IPS-15b (cell line): Measurements from ENCODE around the gene PHKG2.

Source experiments
- H3K27me3 ChIP-seq: one replicate; pipeline ENCODE4 v1.6.1; 2013; ENCODE audit warnings: low read length; ENCODE audit not compliant: control insufficient read depth, insufficient read depth
- H3K36me3 ChIP-seq: one replicate; pipeline ENCODE4 v1.6.1; 2013; ENCODE audit warnings: low read length; ENCODE audit not compliant: control insufficient read depth, insufficient read depth
- H3K4me1 ChIP-seq: one replicate; pipeline ENCODE4 v1.6.1; 2013; ENCODE audit warnings: mild to moderate bottlenecking, low read length; ENCODE audit not compliant: control insufficient read depth, insufficient read depth
- H3K4me3 ChIP-seq: one replicate; pipeline ENCODE4 v1.5.1; 2013; ENCODE audit warnings: low read depth, low read length
- H3K9ac ChIP-seq: one replicate; pipeline ENCODE4 v1.6.1; 2013; ENCODE audit warnings: low read depth, mild to moderate bottlenecking, low read length
- H3K9me3 ChIP-seq: one replicate; pipeline ENCODE4 v1.6.1; 2013; ENCODE audit warnings: mild to moderate bottlenecking, low read length; ENCODE audit not compliant: control insufficient read depth, insufficient read depth

Gene PHKG2

DNA sequence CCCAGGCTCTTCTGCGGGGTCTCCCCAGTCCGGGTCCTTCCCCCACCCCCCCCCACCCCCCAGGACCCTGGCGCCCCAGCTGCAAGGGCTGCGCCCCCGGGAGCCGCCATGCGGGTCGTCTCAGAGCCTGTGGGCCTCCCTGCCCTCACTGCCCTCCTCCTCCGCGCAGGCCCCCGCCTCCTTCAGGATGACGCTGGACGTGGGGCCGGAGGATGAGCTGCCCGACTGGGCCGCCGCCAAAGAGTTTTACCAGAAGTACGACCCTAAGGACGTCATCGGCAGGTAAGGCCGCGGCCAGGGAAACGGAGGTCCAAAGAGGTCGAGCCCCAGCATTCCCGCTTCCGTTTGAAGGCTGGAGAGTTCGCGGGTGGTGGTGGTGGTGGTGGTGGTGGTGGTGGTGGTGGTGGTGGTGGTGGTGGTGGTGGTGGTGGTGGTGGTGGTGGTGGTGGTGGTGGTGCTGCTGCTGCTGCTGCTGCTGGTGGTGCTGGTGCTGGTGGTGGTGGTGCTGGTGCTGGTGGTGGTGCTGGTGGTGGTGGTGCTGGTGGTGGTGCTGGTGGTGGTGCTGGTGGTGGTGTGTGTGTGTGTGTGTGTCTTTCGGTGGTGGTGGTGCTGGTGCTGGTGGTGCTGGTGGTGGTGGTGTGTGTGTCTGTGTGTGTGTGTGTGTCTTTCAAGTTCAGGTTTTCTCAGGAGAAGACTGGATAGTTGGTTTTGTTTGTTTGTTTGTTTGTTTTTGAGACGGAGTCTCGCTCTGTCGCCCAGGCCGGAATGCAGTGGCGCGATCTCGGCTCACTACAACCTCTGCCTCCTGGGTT lies 615 bp downstream of the PHKG2 start:
- Histone ChIP-seq H3K9me3 (no peaks in the 10 kb centered on the region), H3K9ac (no peak overlapping the region), H3K4me3 (peak overlapping the region; percentile 58), H3K4me1 (peaks cover 3% of the 10 kb centered on the region), H3K27me3 (no peaks in the 10 kb centered on the region), H3K36me3 (peaks cover 18% of the 10 kb centered on the region)

DNA sequence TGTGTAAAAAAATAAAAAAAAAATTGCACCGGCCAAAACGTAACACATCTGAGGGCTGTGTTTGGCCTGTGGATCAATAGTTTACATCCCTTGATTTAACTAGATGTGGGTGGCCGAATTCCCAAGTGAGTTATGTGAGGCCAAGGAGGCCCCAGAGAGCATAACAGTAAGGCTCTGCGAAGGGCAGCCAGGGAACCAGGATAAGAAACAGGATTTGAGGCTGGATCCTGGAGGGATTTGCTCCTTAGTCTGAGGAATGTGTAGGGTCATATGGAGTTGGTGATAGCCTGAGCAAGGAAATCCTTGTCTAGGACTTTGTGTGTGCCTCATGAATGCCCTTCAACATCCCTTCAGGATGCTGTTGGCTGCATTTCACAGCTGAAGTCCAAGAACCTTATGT lies 2.0 kb downstream of the PHKG2 start:
- Histone ChIP-seq H3K36me3 (peaks cover 17% of the 10 kb centered on the region), H3K4me3 (no peak overlapping the region), H3K9me3 (no peaks in the 10 kb centered on the region), H3K9ac (no peak overlapping the region), H3K27me3 (no peaks in the 10 kb centered on the region), H3K4me1 (peaks cover 3% of the 10 kb centered on the region)

DNA sequence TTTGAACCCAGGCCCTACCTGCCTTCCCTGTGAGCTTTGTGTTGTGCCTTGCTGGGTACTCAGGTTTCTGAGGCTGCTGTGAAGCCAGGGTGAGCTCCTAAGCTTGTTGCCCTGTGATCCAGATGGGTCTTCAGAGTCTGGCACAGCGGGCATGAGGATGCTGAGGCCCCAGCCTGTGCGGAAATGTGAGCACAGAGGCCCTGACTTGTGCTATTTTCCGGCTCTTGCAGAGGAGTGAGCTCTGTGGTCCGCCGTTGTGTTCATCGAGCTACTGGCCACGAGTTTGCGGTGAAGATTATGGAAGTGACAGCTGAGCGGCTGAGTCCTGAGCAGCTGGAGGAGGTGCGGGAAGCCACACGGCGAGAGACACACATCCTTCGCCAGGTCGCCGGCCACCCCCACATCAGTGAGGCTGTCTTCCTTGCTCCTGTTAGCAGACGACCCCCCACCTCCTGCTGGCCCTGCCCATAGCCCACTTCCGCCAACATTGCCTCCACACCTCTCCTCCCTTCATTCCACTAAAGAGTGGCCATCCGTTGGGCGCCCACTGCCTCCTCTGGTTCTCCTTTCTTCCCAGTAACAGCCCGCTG lies 2.7 kb downstream of the PHKG2 start:
- H3K4me1 ChIP-seq = peaks cover 3% of the 10 kb centered on the region
- no peaks in the 10 kb centered on the region for H3K27me3 ChIP-seq
- no peak overlapping the region for H3K4me3 ChIP-seq
- H3K9ac ChIP-seq = no peak overlapping the region
- H3K36me3 ChIP-seq = peaks cover 17% of the 10 kb centered on the region
- no peaks in the 10 kb centered on the region for H3K9me3 ChIP-seq

DNA sequence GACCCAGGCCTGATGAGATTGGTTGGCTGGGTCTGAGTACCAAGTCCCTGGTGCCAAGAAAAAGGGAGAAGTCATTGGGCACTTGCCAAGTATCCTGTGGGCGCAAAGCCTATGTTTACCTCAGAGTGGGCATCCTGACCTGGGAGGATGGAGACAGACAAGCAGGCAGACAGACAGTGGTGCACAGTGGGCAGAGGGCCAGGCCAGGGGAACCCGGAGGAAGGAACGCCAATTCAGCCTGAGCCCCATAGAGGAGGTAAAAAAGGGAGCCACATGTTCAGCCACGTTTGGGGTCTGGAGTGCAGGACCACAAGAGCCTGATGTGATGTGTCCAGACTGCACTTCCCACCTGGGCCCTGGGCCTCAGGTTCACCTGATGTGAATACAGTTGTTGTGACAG lies 5.4 kb downstream of the PHKG2 start:
- Histone ChIP-seq H3K9ac (no peak overlapping the region), H3K4me3 (no peak overlapping the region), H3K4me1 (peaks cover 3% of the 10 kb centered on the region), H3K36me3 (peaks cover 31% of the 10 kb centered on the region), H3K9me3 (no peaks in the 10 kb centered on the region), H3K27me3 (no peaks in the 10 kb centered on the region)

DNA sequence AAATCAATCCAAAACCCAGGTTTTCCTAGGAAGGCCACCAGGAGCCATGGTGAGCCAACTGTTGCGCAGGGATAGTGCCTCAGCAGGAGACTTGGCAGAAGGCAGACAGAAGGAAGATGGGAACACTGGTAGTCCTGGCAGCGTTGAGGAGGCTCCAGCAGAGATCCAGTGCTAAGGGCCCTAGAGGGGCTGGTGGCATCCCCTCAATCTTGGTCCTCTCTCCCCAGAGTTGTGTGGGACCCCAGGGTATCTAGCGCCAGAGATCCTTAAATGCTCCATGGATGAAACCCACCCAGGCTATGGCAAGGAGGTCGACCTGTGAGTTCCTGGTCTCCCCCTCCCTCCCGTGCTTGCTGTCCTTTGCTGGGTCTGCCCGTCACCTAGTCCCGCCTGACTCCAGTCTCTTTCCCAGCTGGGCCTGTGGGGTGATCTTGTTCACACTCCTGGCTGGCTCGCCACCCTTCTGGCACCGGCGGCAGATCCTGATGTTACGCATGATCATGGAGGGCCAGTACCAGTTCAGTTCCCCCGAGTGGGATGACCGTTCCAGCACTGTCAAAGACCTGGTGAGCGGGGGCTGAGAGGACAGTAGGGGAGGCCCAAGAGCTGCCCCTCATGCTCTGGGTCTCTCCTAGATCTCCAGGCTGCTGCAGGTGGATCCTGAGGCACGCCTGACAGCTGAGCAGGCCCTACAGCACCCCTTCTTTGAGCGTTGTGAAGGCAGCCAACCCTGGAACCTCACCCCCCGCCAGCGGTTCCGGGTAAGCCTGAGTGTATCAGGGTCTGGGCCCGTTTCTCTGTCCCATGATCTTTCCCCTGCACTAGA lies 7.9 kb downstream of the PHKG2 start:
- Histone ChIP-seq H3K9me3 (no peaks in the 10 kb centered on the region), H3K36me3 (peaks cover 36% of the 10 kb centered on the region), H3K4me3 (no peak overlapping the region), H3K9ac (no peak overlapping the region), H3K27me3 (no peaks in the 10 kb centered on the region), H3K4me1 (no peaks in the 10 kb centered on the region)

DNA sequence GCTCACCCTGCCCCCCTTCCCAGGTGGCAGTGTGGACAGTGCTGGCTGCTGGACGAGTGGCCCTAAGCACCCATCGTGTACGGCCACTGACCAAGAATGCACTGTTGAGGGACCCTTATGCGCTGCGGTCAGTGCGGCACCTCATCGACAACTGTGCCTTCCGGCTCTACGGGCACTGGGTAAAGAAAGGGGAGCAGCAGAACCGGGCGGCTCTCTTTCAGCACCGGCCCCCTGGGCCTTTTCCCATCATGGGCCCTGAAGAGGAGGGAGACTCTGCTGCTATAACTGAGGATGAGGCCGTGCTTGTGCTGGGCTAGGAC lies 8.5 kb downstream of the PHKG2 start:
- no peak overlapping the region for H3K9ac ChIP-seq
- H3K9me3 ChIP-seq = no peaks in the 10 kb centered on the region
- H3K36me3 ChIP-seq = peaks cover 32% of the 10 kb centered on the region
- H3K4me3 ChIP-seq = no peak overlapping the region
- no peaks in the 10 kb centered on the region for H3K4me1 ChIP-seq
- H3K27me3 ChIP-seq = no peaks in the 10 kb centered on the region

DNA sequence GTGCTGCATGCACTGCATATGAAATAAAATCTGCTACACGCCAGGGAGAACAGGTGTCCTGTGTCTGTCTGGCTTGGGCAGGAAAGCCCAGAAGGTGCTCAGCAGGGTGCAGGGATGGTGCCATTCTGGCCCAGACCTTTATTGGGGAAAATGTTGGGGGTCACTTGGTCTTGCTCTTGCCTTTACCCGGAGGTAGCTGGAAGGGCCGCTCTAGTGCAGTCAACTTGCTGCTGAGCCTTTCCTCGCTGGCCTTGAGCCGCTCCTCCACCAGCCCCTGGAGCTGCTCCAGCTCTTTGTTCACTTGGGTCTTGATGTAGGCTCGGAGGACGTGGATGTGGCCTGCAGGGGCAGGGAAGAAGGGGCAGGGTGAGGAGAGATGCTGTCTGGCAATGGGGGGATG lies 9.1 kb downstream of the PHKG2 start:
- no peaks in the 10 kb centered on the region for H3K9me3 ChIP-seq
- no peaks in the 10 kb centered on the region for H3K4me1 ChIP-seq
- H3K27me3 ChIP-seq = no peaks in the 10 kb centered on the region
- peaks cover 32% of the 10 kb centered on the region for H3K36me3 ChIP-seq
- no peak overlapping the region for H3K4me3 ChIP-seq
- H3K9ac ChIP-seq = no peak overlapping the region

DNA sequence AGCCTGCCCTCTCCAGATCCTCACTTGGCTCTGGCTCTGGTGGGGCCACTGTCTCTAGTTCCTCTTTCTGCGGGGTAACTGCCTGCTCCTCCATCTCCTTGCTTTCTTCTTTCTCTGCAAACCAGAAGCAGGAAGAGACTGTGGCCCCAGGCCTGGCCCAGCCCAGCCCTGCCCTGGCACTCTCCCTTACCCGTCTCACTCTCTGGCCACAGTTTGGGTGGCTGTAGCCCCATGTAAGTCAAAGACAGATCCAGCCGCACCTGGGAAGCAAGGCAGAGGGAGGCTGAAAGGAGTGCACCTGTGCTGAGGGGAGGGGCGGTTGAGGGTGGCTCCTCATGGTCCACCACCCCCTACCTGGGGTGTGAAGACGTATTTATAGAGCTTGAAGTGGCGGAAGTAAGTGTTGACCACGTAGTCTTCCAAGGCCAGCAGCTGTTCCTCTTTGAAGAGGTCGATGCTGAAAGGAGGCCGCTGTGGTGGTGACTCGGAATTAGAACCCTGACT lies 10.8 kb downstream of the PHKG2 start:
- Histone ChIP-seq H3K4me1 (no peaks in the 10 kb centered on the region), H3K27me3 (no peaks in the 10 kb centered on the region), H3K4me3 (no peak overlapping the region), H3K36me3 (peaks cover 22% of the 10 kb centered on the region), H3K9me3 (no peaks in the 10 kb centered on the region), H3K9ac (no peak overlapping the region)

DNA sequence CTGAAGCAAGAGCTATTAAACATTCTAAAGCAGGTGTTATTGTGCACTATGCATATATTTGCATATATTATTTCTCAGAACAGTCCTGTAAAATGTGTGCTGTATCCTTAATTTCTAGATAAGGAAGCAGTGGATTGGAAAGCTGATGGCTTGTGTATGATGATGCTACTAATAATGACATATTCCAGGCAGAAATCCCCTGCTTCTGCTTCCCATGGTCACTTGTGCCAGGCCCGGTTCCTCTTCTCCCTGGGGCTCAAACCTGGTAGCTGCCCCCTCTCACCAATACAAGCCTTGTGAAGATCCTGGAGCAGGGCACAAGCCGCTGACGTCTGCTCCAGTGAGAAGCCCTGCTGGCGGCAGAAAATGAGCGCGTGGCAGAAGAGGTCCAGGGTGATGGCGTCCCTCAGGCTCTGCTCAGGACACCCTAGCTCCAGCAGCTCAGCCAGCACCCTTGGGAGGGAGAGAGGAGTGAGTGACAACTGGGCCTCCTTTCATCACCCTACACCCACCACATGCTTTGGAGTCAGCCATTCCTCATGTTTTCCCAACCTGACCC lies 11.9 kb downstream of the PHKG2 start:
- no peak overlapping the region for H3K4me3 ChIP-seq
- no peaks in the 10 kb centered on the region for H3K9me3 ChIP-seq
- H3K36me3 ChIP-seq = peaks cover 32% of the 10 kb centered on the region
- H3K27me3 ChIP-seq = no peaks in the 10 kb centered on the region
- H3K9ac ChIP-seq = no peak overlapping the region
- no peaks in the 10 kb centered on the region for H3K4me1 ChIP-seq

DNA sequence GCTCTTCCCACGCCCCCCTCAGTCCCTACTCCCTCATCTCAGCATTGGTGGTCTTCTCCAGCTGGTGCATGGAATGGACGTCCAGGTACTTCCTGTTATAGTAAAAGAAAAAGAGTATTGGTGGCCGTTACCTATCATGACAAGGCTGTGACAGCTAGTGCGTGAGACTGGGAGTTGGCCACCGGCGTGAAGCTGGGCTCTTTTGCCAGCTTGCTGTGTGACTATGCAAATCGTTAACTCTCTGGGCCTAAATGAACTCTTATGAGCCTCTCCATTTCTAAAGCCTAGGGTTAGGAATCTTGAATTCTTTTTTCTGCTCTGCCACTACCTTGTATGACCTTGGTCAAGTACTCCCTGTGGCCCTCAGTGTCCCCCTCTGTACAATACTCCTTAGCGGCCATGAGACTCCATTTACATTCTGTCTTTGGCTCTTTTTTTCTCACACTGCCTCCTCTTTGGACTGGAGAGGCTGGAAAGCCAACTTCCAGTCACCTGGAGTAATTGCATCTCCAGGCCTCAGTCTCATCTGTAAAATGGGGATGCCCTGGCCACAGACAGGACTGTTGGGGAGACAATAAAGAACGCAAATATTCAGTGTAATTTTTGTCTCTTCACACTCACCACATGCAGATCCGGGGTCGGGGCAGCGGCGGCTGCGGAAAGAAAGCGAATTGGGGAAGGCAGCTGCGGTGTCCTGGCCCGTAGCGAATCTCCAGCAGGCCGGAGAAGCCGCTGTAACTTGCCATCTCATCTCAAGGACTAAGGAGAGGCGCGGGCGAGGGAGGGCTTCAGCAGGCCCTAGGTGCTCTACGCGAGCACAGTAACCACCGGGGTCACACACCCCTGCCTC lies 12.6 kb downstream of the PHKG2 start:
- no peak overlapping the region for H3K9ac ChIP-seq
- no peaks in the 10 kb centered on the region for H3K4me1 ChIP-seq
- H3K4me3 ChIP-seq = peak overlapping the region; percentile 97
- no peaks in the 10 kb centered on the region for H3K27me3 ChIP-seq
- no peaks in the 10 kb centered on the region for H3K9me3 ChIP-seq
- H3K36me3 ChIP-seq = peaks cover 37% of the 10 kb centered on the region

DNA sequence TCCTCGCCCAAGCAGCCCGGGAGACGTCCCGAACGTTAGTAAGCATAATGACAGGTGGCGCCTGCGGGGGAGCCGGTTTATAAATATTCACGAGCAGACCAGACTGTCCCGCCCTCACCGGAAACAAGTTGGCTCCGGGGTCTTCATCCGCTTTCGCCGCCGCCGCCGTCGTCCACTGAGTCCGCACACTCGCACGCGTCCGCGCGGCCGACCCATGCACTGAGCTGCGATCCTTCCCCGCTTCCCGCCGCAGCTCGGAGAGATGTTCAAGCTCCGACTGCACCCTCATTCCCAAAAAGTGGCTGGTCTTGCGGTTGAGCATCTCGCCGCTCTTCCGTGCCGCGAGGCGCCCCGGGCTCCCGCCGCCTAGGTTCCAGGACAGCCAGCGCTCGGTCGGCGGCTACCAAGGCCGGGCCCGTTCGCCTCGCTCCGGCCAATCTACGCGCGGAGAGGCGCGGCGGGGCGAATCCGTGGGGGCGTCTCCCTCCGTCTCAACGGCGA lies 13.3 kb downstream of the PHKG2 start:
- Histone ChIP-seq H3K4me3 (peak overlapping the region; percentile 97), H3K9me3 (no peaks in the 10 kb centered on the region), H3K4me1 (no peaks in the 10 kb centered on the region), H3K27me3 (no peaks in the 10 kb centered on the region), H3K9ac (no peak overlapping the region), H3K36me3 (peaks cover 38% of the 10 kb centered on the region)
